ENCODE results near the gene GJA9.

- TF ChIP-seq, protein P1, sequence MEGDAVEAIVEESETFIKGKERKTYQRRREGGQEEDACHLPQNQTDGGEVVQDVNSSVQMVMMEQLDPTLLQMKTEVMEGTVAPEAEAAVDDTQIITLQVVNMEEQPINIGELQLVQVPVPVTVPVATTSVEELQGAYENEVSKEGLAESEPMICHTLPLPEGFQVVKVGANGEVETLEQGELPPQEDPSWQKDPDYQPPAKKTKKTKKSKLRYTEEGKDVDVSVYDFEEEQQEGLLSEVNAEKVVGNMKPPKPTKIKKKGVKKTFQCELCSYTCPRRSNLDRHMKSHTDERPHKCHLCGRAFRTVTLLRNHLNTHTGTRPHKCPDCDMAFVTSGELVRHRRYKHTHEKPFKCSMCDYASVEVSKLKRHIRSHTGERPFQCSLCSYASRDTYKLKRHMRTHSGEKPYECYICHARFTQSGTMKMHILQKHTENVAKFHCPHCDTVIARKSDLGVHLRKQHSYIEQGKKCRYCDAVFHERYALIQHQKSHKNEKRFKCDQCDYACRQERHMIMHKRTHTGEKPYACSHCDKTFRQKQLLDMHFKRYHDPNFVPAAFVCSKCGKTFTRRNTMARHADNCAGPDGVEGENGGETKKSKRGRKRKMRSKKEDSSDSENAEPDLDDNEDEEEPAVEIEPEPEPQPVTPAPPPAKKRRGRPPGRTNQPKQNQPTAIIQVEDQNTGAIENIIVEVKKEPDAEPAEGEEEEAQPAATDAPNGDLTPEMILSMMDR (IDR thresholded peaks at IDR 0.05) = no peak
- no peak for TF ChIP-seq POLR2A (IDR thresholded peaks at IDR 0.05)
Measured at GRCh38 chr1:38865112-38865715, 16.2 kb downstream of the GJA9 start.

All from adrenal gland (tissue), 5 donors.